UCSD-AML1 (cell line): Measurements from ENCODE around the gene ARID3A.
"Not testable (repeated sequence)": the region's sequence is repeated elsewhere in the genome, so short reads cannot be mapped to it uniquely, and the experiment has no call there.

Experiments
- DNase-seq: peaks from one replicate; lab custom pipeline; 2025; ENCODE audit not compliant: unreplicated experiment; lab: John Stamatoyannopoulos, UW

ARID3A gene

GRCh38 chr19:891421-892200, 34.2 kb upstream of the ARID3A start:
- DNase-seq, result not testable (repeated sequence)

GRCh38 chr19:892243-892893, 33.5 kb upstream of the ARID3A start:
- no peak for DNase-seq

GRCh38 chr19:892894-893689, 32.7 kb upstream of the ARID3A start, which contains the start of the genes MED16 and RNU6-9:
Gene MED16, minus strand, starts transcription at chr19:893187. Its CDS starts 2,056 bp downstream, at chr19:891131.
Gene RNU6-9, plus strand, starts transcription at chr19:893484.
- peak; percentile 87 for DNase-seq

GRCh38 chr19:896434-896833, 29.4 kb upstream of the ARID3A start:
- no peak for DNase-seq

GRCh38 chr19:896999-897398, 28.8 kb upstream of the ARID3A start:
- DNase-seq, result no peak

GRCh38 chr19:897442-898039, 28.3 kb upstream of the ARID3A start:
- no peak for DNase-seq

- no peak for DNase-seq
These were observed 27.2 kb upstream of the ARID3A start for GRCh38 chr19:898663-899062.

GRCh38 chr19:899336-900042, 26.3 kb upstream of the ARID3A start:
- peak; percentile 50 for DNase-seq

GRCh38 chr19:900043-900301, 25.9 kb upstream of the ARID3A start:
- no peak for DNase-seq

GRCh38 chr19:900302-901111, 25.3 kb upstream of the ARID3A start:
- no peak for DNase-seq

- DNase-seq, result no peak
These were observed 24.4 kb upstream of the ARID3A start for GRCh38 chr19:901216-902092.

- DNase-seq, result no peak
These were observed 23.8 kb upstream of the ARID3A start for GRCh38 chr19:902093-902370.

- no peak for DNase-seq
These were observed 23.2 kb upstream of the ARID3A start for GRCh38 chr19:902446-903226.

- no peak for DNase-seq
These were observed 22.5 kb upstream of the ARID3A start for GRCh38 chr19:903266-903797.

- no peak for DNase-seq
These were observed 21.3 kb upstream of the ARID3A start for GRCh38 chr19:904545-904944.

GRCh38 chr19:906480-906879, 19.4 kb upstream of the ARID3A start:
- DNase-seq, result no peak

- DNase-seq, result peak; percentile 85
These were observed 18.5 kb upstream of the ARID3A start for GRCh38 chr19:907183-907853.
